Ovary (tissue), 10 donors: Measurements from ENCODE around the gene SIDT2. TPM values are rescaled to one million over a fixed set of nuclear protein-coding genes. Genes with fewer than 3 reads are reported as not detected.
A peak's percentile ranks its signal among the peaks of the same experiment; 100 is the strongest.
"Not testable (repeated sequence)": the region's sequence is repeated elsewhere in the genome, so short reads cannot be mapped to it uniquely, and the experiment has no call there.

Source experiments
- DNase-seq, 5 donors: peaks; one replicate each; pipeline ENCODE4 v3.0.0-alpha.2; 2019 to 2020
- H3K27ac ChIP-seq, 2 donors: fragments of 200-600 bp; one replicate each; pipeline versions ENCODE4 v1.5.1 to v1.8.0; 2019 to 2022
- H3K27me3 ChIP-seq: fragments of 200-600 bp; one replicate; pipeline ENCODE4 v1.8.0; 2022
- H3K36me3 ChIP-seq: fragments of 200-600 bp; sonication (generic); one replicate; pipeline ENCODE4 v1.5.1; 2019
- H3K4me1 ChIP-seq: one replicate; pipeline ENCODE4 v1.8.1; 2013; ENCODE audit warnings: mild to moderate bottlenecking, moderate library complexity; ENCODE audit not compliant: insufficient read depth
- H3K4me3 ChIP-seq: fragments of 200-600 bp; sonication (generic); one replicate; pipeline ENCODE4 v1.5.1; 2017
- H3K9me3 ChIP-seq, 2 donors: fragments of 200-600 bp in 1 of 2; sonication (generic) in 1 of 2; one replicate each; pipeline versions ENCODE4 v1.5.1 to v1.8.1; 2013 to 2019; ENCODE audit warnings: mild to moderate bottlenecking in 1 of 2, moderate library complexity in 1 of 2
- CTCF ChIP-seq, 3 donors: fragments of 450-650 bp in 2 of 3; fragments of 200-600 bp in 1 of 3; IDR thresholded peaks; one replicate each; pipeline versions ENCODE4 v1.5.1 to v1.8.0; 2016 to 2022; ENCODE audit warnings: antibody characterized with exemption in 3 of 3, mild to moderate bottlenecking in 1 of 3
- EP300 ChIP-seq: sonication (generic); formaldehyde crosslinking; IDR thresholded peaks from one replicate; pipeline ENCODE4 v1.6.1; 2017; ENCODE audit warnings: antibody characterized with exemption
- POLR2A ChIP-seq: fragments of 450-650 bp; IDR thresholded peaks from one replicate; pipeline ENCODE4 v1.6.1; 2017; ENCODE audit warnings: antibody characterized with exemption, mild to moderate bottlenecking, moderate library complexity
- WGBS, 3 donors: extraction: QIAGEN DNeasy Blood & Tissue Kit in 1 of 3; methylation state at CpG; one replicate each; pipeline versions ENCODE4 v1.1.5 to v1.1.7; 2013 to 2017; 5-methylcytosine and 5-hydroxymethylcytosine counted together
- intact Hi-C, 4 donors: fragments of 100-400 bp; cut with DNase I; formaldehyde crosslinking; loops; one replicate each; pipeline versions ENCODE4 v1.11.0 to v1.15.1; 2022 to 2023
- long read RNA-seq, 3 donors: library from polyadenylated mRNA in 2 of 3; unstranded in 2 of 3; transcript quantifications; one replicate each; pipeline ENCODE4 v2.0.0 and lab custom pipeline, GENCODE V29; 2021 to 2026
- polyA plus RNA-seq, 2 donors: library from polyadenylated mRNA; stranded (reverse); fragments of 200-250 nt in 1 of 2; fragments of 350-450 nt in 1 of 2; fragmentation: Illumina TruSeq in 1 of 2; extraction: RNeasy Lipid Tissue Mini Kit (QIAGEN cat#74804) in 1 of 2; gene quantifications; one replicate each; pipeline ENCODE4 v1.2.3, GENCODE V29; 2013 to 2014
- total RNA-seq, 7 donors: library from RNA; depleted of rRNA in 2 of 7; stranded (reverse); fragments of >200 nt in 2 of 7; fragmentation: NEBNext Ultra II Directional in 3 of 7; extraction: Animal tissue kit (Norgen Biotek cat#: 25700) in 3 of 7; gene quantifications; one replicate each; pipeline versions ENCODE4 v1.1.0 to v1.2.4, GENCODE V29; 2016 to 2023
- donor health status: DM: no; HTN: no; CAD: no; lungs with moderate emphysema.
- donor health status: DM: no; HTN: no; CAD: no.
- donor health status: Bipolar disorder and iron deficiency.
- donor health status: DM: yes; HTN: yes; CAD: no.
- donor health status: DM: no; HTN: no; CAD: no.
- donor health status: DM: yes; HTN: yes; CAD: no.

The SIDT2 gene
- total RNA-seq (100 to 1,000 TPM in 1 of 7 donors, 10 to 100 TPM in 6; 36.5 to 141 (median 73.7) TPM), polyA plus RNA-seq (100 to 1,000 TPM in 1 of 2 donors, 10 to 100 TPM in 1; 59.2 to 106 TPM)
- long read RNA-seq, donor 1, full-length matches to known transcripts: 3 of 138 reads
- long read RNA-seq, donor 1, partial matches to known transcripts: 65 of 138 reads
- long read RNA-seq, donor 1, other reads (novel, unspliced or antisense): 70 of 138 reads
- long read RNA-seq, donor 2, full-length matches to known transcripts: 1 of 1 reads
- long read RNA-seq, donor 2, partial matches to known transcripts: 0 of 1 reads
- long read RNA-seq, donor 2, other reads (novel, unspliced or antisense): 0 of 1 reads
- long read RNA-seq, donor 3, full-length matches to known transcripts: 8 of 118 reads
- long read RNA-seq, donor 3, partial matches to known transcripts: 55 of 118 reads
- long read RNA-seq, donor 3, other reads (novel, unspliced or antisense): 55 of 118 reads

- no peaks in the 10 kb centered on the region for H3K36me3 ChIP-seq
- peaks cover 12% of the 10 kb centered on the region for H3K4me1 ChIP-seq
- WGBS, 3 donors: 0 to 1% (median 0%) methylated on average over 43 to 51 of the region's 51 CpGs
- TF ChIP-seq POLR2A (peak; percentile 94), EP300 (no peak), CTCF (IDR thresholded peaks at IDR 0.05) (peak in 2 of 3 donors; percentile 17 to 40)
- intact Hi-C loops: loop anchor here in 2 of 4 donors (2.0 to 10.0 kb wide), 2 partner anchors 42 to 46 kb away; no protein-coding TSS in a partner anchor
- DNase-seq: peak; percentile 93 to 96 (median 95)
- peak within 1 kb of the TSS; percentile 79 to 88 for H3K27ac ChIP-seq
- no peaks in the 10 kb centered on the region for H3K9me3 ChIP-seq
- H3K27me3 ChIP-seq: no peaks in the 10 kb centered on the region
- H3K4me3 ChIP-seq: peak within 1 kb of the TSS; percentile 65
These were observed at the start of gene SIDT2 for GRCh38 chr11:117178210-117179034. Gene SIDT2, plus strand, starts transcription at chr11:117178743. Its CDS starts 521 bp downstream, at chr11:117179264.

- not testable (repeated sequence) for H3K9me3 ChIP-seq, H3K4me1 ChIP-seq, H3K36me3 ChIP-seq, H3K27me3 ChIP-seq, H3K4me3 ChIP-seq, H3K27ac ChIP-seq, DNase-seq
- intact Hi-C loops: loop anchor here in 3 of 4 donors (5.0 kb wide), 1 partner anchor 77 kb away; no protein-coding TSS in a partner anchor
- 92 to 94% (median 94%) methylated on average over 7 of the region's 7 CpGs for WGBS, 3 donors
These were observed 48.1 kb upstream of the SIDT2 start for GRCh38 chr11:117130396-117130795.

GRCh38 chr11:117130879-117131278 is 47.7 kb upstream of the SIDT2 start:
- no peak for TF ChIP-seq EP300
- no peak for TF ChIP-seq POLR2A
- no peak for TF ChIP-seq CTCF (IDR thresholded peaks at IDR 0.05)
- DNase-seq: no peak
- WGBS, 3 donors: 90 to 94% (median 94%) methylated on average over 7 of the region's 7 CpGs
- H3K27ac ChIP-seq: no peak overlapping the region
- intact Hi-C loops: loop anchor here in 3 of 4 donors (5.0 kb wide), 1 partner anchor 76 kb away; no protein-coding TSS in a partner anchor
- no peak overlapping the region for H3K4me3 ChIP-seq
- no peaks in the 10 kb centered on the region for H3K27me3 ChIP-seq
- H3K36me3 ChIP-seq: no peaks in the 10 kb centered on the region
- H3K9me3 ChIP-seq: no peaks in the 10 kb centered on the region
- H3K4me1 ChIP-seq: no peaks in the 10 kb centered on the region

- no peak for DNase-seq
- intact Hi-C loops: loop anchor here in 3 of 4 donors (5.0 kb wide), 1 partner anchor 73 kb away; no protein-coding TSS in a partner anchor
- no peaks in the 10 kb centered on the region for H3K4me1 ChIP-seq
- WGBS, 3 donors: 47 to 76% (median 76%) methylated on average over 2 to 3 of the region's 3 CpGs
- H3K27me3 ChIP-seq: no peaks in the 10 kb centered on the region
- no peak overlapping the region for H3K27ac ChIP-seq
- no peak overlapping the region for H3K4me3 ChIP-seq
- TF ChIP-seq POLR2A: no peak
- no peak for TF ChIP-seq EP300
- TF ChIP-seq CTCF (IDR thresholded peaks at IDR 0.05): no peak
- no peaks in the 10 kb centered on the region for H3K9me3 ChIP-seq
- no peaks in the 10 kb centered on the region for H3K36me3 ChIP-seq
These were observed 44.1 kb upstream of the SIDT2 start for GRCh38 chr11:117134431-117134830.

GRCh38 chr11:117134979-117135378 is 43.6 kb upstream of the SIDT2 start:
- not testable (repeated sequence) for H3K4me1 ChIP-seq, H3K9me3 ChIP-seq, H3K36me3 ChIP-seq, H3K27ac ChIP-seq, H3K4me3 ChIP-seq, DNase-seq, H3K27me3 ChIP-seq
- intact Hi-C loops: loop anchor here in 3 of 4 donors (5.0 kb wide), 1 partner anchor 72 kb away; no protein-coding TSS in a partner anchor
- WGBS, 3 donors: 82 to 96% methylated on average over 1 of the region's 4 CpGs; no CpG with 5 or more reads in 1 of the 3 donors

- H3K36me3 ChIP-seq, intact Hi-C loops, H3K9me3 ChIP-seq, H3K4me1 ChIP-seq, H3K27ac ChIP-seq, H3K27me3 ChIP-seq, DNase-seq, H3K4me3 ChIP-seq: not testable (repeated sequence)
- WGBS, 3 donors: no CpG with 5 or more reads among the region's 15 CpGs
These were observed 41.1 kb upstream of the SIDT2 start for GRCh38 chr11:117137223-117138086.
